HG02610 (cell line): Measurements from ENCODE around the gene MZT1.

Experiments
- ATAC-seq: cut with Tn5 transposase; IDR thresholded peaks from one replicate; pipeline ENCODE4 v1.9.1; 2021; ENCODE audit warnings: mild to moderate bottlenecking, moderate library complexity; ENCODE audit not compliant: unreplicated experiment

The MZT1 gene

GRCh38 chr13:72686766-72687165 lies 40.7 kb downstream of the MZT1 start:
- no peak for ATAC-seq

- ATAC-seq: no peak
These were observed 47.1 kb downstream of the MZT1 start for GRCh38 chr13:72680353-72680752.

- ATAC-seq: no peak
These were observed 49.1 kb downstream of the MZT1 start for GRCh38 chr13:72678312-72678711.

- ATAC-seq: no peak
These were observed 50.0 kb downstream of the MZT1 start for GRCh38 chr13:72677431-72677830.

GRCh38 chr13:72666391-72666790 lies 61.0 kb downstream of the MZT1 start:
- no peak for ATAC-seq

- ATAC-seq: no peak
These were observed 64.9 kb downstream of the MZT1 start for GRCh38 chr13:72662548-72662947.
